Activated T-cell treated with anti-CD3 and anti-CD28 coated beads for 1 hour (primary cell): ENCODE measurements around the gene CD83.

Source experiments
- DNase-seq: peaks from one replicate; pipeline ENCODE4 v3.0.0-alpha.2; 2020; ENCODE audit warnings: low read depth

Gene CD83

DNA sequence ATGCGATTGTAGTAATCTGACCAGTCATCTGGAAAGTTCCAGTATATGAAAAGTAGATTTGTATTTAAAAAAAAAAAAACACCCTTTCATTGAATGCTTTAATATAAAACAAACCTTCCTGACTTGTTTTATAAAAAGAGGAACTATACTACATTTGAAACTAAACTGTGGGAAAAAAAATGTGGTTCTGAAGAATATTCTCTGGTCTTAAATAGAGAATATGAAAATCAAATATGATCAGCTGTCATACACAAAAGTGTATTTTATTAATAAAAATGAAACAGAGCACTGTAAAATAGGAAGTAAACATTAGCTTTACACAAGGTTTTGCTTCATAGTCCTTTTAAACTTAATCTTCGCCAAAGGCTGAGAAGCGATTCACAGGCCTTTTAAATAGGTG is 25.3 kb upstream of the CD83 start:
- no peak for DNase-seq

DNA sequence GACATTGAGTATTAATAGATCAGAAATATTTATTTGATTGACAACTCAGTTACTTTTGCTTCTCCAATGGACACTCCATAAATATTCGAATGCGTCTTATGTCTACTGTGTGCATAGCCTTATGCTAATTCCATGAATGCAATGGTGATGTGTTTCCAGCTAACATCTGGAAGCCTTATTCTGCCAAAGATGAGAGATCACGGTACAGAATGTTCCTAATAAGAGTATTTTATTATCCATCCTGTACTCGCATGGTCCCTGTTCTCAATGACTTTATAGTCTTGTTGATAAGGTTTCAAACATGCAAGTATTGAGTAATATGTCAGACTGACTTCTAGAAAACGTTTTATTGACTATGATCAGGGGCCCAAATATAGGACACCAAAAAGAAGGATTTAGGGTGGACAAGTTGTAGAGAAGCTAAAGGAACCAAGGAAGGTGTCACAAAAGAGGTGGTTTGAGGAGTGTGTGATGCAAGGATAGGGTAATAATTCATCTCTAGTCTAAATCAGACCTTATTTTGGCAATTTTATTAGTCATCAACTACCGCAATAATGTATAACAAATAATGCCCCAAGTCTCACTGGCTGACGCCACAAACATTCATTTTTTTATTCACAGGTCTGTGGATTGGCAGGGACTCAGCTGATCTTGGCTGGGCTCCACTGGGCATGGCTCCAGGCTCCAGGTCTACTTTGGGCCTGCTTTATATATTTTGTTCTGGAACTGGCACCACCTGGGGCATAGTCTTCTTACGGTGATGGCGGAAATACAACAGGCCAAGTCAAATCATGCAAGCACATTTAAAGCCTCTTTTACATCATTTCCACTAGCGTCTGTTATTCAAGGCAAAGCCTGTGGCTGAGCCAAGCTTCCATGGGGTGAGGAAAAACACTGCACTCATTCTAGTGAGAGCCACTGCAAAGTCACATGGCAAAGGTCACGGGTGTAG is 24.5 kb upstream of the CD83 start:
- DNase-seq: no peak

DNA sequence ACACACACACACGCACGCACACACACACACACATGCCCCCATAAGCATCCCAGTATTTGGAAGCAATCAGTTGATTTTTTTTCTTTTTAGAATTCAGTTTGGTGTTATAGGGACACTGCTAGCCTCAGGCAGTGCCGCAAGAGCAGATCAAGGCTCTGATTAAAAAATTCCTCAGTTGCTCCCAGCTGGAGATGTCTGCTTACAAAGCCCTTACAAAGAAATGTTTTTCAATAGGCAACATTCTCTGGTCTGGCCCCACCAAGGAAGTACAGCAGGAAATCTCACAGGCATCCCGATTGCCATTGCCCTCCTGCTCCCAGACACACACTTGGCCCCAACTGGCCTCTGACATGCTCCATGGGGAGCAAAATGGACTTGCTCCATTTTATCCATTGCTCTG is 22.9 kb upstream of the CD83 start:
- no peak for DNase-seq

DNA sequence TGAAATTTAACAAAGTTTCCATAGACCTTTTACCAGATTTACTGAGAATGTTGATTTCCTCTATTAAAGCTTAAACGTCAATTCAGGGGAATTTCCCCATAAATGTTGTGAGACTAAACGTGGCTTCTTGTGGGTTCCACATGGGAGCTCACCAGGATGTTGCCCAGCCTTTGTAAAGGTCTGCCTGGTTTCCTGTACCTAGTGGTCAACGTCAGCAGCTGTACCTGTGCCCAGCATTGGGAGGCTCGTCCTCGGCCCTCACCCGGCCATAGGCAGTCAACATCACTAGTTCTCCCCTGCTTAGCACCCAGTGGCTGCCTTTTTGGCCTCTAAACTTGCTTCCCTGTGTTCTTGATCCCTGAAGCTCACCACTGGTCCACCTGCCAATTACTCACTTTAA is 22.1 kb upstream of the CD83 start:
- no peak for DNase-seq

DNA sequence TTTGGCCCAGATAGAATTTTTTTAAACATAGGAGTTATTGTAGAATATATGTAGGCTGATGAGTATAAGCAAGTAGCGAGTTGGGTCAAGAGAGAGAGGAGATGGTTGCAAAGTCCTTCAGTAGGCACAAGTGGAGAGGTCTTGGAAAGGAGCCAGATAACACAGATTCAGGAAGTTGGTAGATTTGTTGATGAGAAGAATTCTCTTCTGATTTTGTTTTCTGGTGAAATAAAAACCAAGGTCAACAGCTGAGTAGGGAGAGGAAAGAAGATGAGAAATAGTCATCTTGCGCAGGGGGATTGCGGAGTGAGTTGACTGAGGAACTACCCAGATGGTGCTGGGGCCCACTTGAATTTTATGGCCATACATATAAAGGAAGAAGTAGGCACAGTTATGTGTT is 17.4 kb upstream of the CD83 start:
- DNase-seq: no peak

DNA sequence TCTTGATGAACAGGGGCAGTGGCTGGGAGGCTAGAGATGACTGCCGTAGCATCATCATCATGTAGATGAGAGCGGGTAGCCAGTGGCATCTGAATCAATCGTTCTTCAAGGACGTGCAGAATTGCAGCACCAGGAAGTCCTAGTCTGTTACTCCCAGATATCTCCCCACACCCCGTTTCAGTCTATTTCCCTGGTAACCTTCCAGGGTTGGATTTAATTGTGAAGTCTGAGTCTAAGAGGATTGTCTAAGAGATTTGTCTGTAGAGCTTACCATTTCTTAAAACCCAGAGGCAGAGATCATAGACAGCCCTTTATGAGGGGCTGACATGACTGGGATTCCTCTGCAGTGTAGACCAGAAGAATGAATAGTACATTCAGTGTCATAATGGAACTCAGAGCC is 16.6 kb upstream of the CD83 start:
- no peak for DNase-seq

DNA sequence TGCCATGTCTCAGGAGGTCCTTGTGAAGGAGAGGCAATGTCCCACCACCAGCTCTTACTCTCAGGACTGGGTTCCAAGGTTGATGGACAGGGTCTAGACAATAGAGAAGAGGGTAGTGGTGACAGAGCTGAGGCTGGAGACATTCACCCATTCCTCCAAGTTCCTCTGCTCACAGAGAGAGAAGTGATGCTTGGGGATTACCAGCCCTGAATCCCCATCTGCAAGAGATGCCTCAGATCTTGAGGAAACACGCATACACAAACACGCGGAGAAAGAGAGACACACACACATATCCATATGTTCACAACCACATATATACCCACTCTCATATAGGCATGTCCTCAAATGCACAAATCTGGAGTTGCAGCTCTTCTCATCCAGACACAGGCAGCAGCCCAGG is 15.2 kb upstream of the CD83 start:
- DNase-seq: no peak

DNA sequence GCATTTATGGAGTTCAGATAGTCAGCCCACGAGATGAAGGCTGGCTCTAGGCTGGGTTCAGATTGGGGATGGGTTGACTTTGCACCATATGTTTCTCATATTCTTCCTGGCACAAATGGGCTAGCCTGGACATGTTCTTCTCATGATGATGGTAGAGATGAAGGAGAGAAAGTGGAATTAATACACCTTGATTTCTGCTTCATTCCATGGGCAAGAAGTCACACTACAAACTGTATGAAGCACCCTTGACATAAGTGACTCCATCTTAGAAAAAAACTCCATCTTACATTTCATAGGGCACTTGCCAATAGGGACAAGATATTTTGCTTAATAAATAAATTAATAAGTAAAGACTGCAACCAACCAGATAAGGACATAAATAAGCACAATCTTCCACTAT is 12.0 kb upstream of the CD83 start:
- no peak for DNase-seq

DNA sequence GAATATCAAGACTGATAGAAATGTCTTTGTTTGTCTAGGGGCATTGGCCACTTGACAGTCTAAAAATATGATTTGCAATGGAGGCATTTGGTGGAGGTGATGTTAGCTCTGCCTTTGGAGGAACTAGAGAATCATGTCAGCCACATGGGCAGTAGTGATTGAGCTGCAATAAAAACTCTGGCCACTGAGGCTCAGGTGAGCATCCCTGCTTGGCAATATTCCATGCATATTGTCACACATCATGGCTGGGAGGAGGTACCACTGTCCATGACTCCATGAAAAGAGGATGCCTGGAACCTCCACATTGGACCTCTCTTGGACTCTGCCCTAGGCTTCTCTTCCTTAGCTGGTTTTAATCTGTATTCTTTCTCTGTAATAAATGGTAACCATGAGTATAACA is 10.6 kb upstream of the CD83 start:
- no peak for DNase-seq

DNA sequence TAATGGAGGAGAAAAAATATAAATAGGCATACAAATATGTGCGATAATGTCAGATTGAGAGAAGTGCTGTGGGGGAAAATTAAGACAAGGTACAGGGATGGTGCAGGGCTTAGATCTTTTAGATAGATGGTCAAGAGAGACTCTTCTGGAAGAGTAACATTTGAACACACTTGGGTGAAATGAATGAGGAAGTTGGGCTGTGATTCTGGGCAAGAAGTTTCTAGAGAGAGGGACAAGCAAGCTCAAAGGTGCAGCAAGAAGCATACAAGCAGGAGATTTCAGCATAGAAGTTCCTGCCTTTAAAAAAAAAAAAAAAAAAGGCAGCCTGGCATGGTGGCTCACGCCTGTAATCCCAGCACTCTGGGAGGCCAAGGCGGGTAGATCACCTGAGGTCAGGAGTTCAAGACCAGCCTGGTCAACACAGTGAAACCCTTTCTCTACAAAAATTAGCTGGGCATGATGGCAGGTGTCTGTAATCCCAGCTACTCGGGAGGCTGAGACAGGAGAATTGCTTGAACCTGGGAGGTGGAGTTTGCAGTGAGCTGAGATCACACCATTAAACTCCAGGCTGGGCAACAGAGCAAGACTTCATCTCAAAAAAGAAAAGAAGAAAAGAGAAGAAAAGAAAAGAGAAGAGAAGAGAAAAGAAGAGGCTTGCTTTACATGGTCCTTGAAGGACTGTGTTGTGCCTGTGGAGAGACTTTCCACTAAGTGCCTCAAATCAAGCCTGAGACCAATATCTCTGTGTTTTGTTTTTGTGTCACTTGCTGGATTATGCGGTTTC is 9.7 kb upstream of the CD83 start:
- DNase-seq: no peak

DNA sequence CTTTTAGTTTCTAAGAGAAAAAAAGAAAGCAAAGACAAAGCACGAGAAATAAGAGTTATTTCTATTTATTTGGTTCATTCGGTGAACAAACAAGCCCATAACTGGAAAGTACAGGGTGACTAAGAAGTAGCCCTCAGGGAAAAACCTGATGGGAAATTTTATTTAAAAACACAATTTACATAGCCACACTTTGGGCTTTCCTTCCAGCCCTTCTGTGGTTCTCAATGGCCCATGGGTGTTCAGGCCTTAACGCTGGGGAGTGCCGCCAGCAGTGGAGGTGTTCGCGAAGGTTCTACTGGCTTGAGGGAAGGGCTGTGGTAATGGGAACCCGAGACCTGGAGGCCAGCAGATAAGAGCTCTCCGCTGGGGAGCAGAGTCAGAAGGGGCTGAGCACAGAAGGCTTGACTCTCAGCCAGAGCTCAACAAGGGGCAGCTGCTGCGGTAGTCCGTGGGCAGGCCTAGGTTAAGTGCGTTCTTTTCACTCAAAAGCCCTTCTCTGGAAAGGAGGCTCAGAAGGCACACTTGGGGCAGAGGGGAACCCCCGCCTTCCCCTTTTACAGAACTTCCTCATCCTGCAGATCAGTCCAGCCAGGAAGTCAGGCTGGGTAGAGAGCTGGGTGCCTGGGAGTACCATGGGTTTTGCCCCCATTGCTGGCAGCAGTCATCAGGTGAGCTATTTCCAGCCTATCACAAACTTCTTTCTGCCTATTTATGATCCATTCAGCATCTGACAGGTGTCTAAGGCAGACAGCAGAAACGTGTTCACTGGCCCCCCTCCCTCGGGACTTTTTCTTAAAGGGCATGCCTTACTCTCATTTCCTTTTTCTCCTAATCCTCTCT is 8.8 kb upstream of the CD83 start:
- DNase-seq: no peak

DNA sequence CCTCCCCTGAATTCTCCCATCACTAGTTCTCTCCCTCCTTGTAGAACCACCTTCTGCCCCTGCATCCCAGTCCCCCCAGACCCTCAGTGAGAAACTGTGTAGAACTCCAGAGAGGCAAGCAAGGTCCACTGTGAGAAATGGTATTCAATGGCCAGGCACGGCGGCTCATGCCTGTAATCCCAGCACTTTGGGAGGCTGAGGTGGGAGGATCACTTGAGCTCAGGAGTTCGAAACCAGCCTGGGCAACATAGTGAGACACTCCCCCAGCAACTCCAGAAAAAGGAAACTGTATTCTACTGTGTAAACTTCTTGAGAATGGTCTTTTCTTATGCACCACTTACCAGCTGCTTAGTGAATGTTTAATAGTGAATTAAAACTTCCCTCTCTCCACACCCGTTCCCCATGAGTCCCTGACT is 8.2 kb upstream of the CD83 start:
- DNase-seq: no peak

DNA sequence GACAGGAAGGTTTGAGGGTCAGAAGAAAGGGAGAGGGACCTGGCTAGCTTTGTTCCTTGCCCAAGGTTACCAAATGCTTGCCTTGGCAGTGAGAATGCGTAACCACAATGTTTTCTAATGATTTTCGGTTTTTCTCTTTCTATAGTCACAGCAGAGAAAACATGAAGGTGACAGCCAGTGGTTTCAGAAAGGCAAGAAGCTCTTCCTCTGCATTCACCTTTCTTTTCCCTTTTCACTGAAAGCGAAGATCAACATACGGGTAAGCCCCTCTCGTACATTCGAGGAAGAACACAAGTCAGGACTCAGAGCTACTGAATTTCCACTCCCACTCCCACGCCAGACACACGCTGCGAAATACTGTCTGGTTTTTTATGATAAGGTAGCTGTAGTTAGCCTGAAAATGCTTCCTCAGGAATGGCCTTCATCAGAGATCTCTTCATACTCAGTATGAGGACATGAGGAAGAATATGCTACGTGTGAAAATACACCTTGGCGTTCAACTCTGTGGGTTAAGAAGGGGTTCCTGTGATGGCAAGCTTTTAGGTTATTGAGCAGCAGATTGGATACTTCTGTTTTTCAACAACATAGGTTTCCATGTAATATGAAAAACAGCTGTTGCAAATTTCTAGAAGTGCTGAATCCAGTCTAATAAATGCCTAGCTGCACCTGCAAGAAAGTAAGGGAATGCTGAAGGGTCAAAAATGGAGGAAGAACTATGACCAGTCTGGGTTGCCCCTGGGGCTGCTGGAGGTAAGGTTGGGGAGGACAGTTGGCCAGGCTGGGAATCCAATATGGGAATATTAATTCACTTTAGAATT is 7.4 kb upstream of the CD83 start:
- no peak for DNase-seq

DNA sequence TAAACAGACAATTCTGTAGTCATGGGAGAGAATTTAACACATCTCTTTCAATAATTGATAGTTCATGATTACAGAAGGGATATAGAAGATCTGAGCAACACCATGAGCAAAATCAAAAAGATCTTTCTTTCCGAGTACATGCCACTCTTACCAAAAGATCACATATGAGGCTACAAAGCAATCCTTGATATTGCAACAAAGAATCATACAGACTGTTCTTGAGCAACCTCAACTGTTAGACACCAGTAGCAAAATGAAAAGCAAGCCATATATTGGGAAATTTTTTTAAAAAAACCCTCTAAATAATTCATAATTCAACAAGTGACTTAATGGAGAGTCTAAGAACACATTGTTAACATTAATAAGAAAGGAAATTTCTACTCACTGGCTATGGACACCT is 3.6 kb upstream of the CD83 start:
- no peak for DNase-seq

DNA sequence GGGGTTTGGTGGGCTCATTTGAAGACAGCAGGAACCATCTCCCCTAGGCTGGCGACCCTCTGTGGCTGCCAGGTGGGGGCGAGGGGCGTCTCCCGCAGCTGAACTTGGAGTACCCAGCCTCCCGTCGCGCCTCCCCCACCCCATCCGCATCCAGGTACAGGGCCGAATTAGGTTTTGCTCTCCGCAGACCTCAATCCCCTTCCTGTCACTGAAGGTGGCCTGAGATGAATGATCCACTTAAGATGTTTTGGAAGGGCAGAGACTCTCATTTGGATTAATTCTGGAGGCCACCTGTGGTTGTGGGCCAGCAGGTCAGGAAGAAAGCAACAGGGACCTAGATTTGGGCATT is 493 bp downstream of the CD83 start:
- no peak for DNase-seq

DNA sequence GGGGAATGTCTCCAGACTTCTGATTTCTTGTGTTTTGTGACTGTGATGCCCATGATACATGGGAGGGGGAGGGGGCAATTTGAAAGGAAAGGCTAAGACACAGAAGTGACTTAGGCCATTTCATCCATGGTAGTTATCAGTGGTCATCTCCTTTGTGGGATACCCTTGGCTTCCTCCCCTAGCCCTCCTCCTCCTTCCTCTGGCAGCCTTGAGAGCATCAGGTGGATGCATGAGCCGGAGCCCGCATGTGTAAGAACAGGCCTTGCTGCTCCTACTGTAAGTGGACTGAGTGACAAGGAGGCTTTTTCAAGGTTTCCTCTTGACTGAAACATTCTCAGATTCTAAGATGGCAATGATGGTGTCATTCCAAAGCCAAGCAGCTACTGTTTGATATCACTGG is 874 bp downstream of the CD83 start:
- no peak for DNase-seq

DNA sequence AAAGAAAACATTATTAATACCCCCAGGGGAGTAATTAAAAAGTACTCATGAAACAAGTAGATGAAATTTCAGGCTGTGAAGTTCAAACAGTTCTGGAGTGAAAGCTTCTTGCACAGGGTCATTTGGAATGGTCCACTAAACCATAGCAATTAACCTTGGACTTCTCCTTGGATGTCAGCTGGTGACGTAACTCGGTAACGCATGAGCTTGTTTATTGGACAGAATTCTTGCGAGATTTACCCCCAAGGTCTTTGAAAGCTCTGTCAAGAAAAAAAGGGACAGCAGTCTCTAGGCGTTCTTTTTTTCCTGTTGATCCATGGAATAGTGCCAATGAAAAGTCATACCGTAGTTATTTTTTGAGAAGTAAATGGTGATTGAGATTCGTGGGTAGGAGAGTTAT is 2.2 kb downstream of the CD83 start:
- DNase-seq: no peak

DNA sequence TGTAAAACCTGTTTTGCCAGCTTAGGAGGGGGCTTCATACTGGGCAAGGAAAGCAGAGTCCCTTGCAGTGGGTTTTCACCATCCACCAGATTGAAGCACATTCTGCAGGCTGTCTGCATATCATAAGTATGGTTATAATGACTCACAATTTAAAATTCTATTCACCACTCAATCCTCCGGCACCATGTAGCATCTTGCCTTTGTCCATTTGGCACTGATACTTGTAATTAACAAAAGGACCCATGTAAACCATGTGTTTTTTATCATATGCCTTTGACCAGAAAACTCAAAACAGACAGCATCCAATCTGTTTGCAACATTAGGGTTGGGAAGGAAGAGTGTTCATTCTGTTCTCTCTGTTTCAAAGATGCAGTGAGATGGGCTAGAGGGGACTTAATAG is 3.0 kb downstream of the CD83 start:
- DNase-seq: no peak

DNA sequence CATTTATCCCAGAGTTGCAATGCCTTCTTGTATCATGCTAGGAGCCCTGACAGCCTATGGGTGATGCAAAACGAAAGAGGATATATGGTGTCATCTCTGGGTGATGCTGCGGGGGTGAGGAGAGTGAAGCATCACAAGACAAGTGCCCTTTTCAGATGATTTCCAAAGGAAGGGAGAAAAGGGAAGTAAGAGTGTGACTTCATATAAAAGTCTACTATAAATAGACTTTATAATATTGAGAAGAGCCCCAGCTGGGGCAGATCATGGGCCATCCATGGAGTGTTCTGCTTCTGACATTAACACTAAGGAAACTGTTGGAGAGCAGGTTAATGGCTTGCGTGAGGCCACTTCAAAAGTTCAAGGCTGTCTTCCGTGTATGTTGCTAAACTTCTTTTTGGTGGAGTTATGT is 4.4 kb downstream of the CD83 start:
- no peak for DNase-seq

DNA sequence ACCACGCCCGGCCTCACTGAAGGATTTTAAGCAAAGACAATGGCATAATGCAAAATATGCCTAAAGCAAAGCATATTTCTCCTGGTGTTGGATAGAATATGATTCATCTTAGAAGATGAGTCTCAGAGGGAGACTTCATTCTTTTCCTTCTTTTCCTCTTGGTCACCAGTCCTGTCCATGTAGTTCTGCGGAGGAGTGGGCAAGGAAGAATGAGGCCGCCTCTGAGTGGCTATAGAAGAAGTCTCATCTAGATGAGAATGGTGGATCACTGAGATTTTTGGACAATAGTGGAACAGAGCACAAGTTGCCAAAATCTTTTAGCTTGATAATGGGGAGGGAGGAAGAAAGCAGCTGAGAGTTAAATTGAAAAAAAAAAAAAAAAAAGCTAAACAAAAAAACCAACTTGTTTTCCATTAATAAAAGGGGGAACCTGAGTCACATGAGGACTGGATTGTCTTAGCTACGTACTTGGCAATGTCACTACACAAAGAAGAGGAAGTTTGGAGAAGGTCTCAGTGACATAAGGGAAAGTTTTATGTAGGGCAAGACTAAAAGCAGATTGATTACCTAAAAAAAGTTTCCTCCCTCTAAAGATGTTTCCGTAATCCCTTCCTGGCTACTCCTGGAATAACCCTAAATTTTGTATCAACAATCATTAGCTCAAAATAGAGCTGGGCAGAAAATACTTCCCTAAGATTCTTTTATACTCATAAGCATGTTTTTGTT is 6.0 kb downstream of the CD83 start:
- DNase-seq: no peak

DNA sequence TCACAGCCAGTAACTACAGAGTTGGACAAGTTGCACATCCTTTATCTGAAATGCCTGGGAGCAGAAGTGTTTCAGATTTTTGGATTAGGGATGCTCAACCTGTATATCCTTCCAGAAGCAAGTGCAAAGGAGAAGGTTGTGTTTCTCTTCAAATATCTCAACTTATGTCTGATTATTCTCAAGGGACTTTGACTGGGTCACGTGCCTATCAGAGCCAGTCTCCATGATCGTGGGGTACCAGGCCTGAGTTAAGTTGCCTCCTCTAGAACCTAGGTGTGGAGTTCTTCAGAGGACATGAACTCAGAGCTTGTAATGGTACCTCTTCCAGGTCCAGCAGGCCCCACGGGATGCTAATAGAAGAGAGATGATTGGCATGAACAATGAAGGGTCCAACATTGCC is 7.8 kb downstream of the CD83 start:
- DNase-seq: no peak
